GM11168 (cell line): ENCODE results near the gene ERC1.

Experiments used
- in situ Hi-C: fragments of 300-500 bp; cut with MboI; formaldehyde crosslinking; loops from one replicate; pipeline ENCODE4 v1.12.0; 2022; ENCODE audit warnings: low sequenced_read_pairs; ENCODE audit not compliant: unreplicated experiment

ERC1 gene

GRCh38 chr12:1065629-1066028 is 74.6 kb downstream of the ERC1 start:
- in situ Hi-C loops: no loop called here

- in situ Hi-C loops: no loop called here
Observed at GRCh38 chr12:1069846-1070245, 78.8 kb downstream of the ERC1 start.

- in situ Hi-C loops: no loop called here
Observed at GRCh38 chr12:1071182-1071581, 80.2 kb downstream of the ERC1 start.

- in situ Hi-C loops: no loop called here
Observed at GRCh38 chr12:1073652-1074051, 82.6 kb downstream of the ERC1 start.

GRCh38 chr12:1077036-1077803 is 86.2 kb downstream of the ERC1 start:
- in situ Hi-C loops: loop anchor here (25.0 kb wide), 1 partner anchor 265 kb away; no protein-coding TSS in a partner anchor

GRCh38 chr12:1078002-1078401 is 87.0 kb downstream of the ERC1 start:
- in situ Hi-C loops: loop anchor here (25.0 kb wide), 1 partner anchor 266 kb away; no protein-coding TSS in a partner anchor

GRCh38 chr12:1080520-1081223 is 89.6 kb downstream of the ERC1 start:
- in situ Hi-C loops: loop anchor here (25.0 kb wide), 1 partner anchor 268 kb away; no protein-coding TSS in a partner anchor

GRCh38 chr12:1083151-1083888 is 92.3 kb downstream of the ERC1 start:
- in situ Hi-C loops: loop anchor here (25.0 kb wide), 1 partner anchor 271 kb away; no protein-coding TSS in a partner anchor

- in situ Hi-C loops: loop anchor here (25.0 kb wide), 1 partner anchor 272 kb away; no protein-coding TSS in a partner anchor
Observed at GRCh38 chr12:1083889-1084262, 92.9 kb downstream of the ERC1 start.

GRCh38 chr12:1091350-1091749 is 100.3 kb downstream of the ERC1 start:
- in situ Hi-C loops: loop anchor here (25.0 kb wide), 1 partner anchor 279 kb away; no protein-coding TSS in a partner anchor

- in situ Hi-C loops: loop anchor here (25.0 kb wide), 1 partner anchor 281 kb away; no protein-coding TSS in a partner anchor
Observed at GRCh38 chr12:1093166-1093751, 102.2 kb downstream of the ERC1 start.

GRCh38 chr12:1094714-1095113 is 103.7 kb downstream of the ERC1 start:
- in situ Hi-C loops: loop anchor here (25.0 kb wide), 1 partner anchor 282 kb away; no protein-coding TSS in a partner anchor

- in situ Hi-C loops: loop anchor here (25.0 kb wide), 1 partner anchor 287 kb away; no protein-coding TSS in a partner anchor
Observed at GRCh38 chr12:1099158-1099557, 108.1 kb downstream of the ERC1 start.

- in situ Hi-C loops: loop anchor here (5.0 to 25.0 kb wide), 2 partner anchors 102 to 287 kb away; no protein-coding TSS in a partner anchor
Observed at GRCh38 chr12:1099618-1100017, 108.6 kb downstream of the ERC1 start.

- in situ Hi-C loops: loop anchor here (5.0 kb wide), 1 partner anchor 105 kb away; no protein-coding TSS in a partner anchor
Observed at GRCh38 chr12:1102115-1102514, 111.1 kb downstream of the ERC1 start.

- in situ Hi-C loops: loop anchor here (5.0 kb wide), 1 partner anchor 106 kb away; no protein-coding TSS in a partner anchor
Observed at GRCh38 chr12:1102791-1103450, 111.9 kb downstream of the ERC1 start.

GRCh38 chr12:1103632-1104031 is 112.6 kb downstream of the ERC1 start:
- in situ Hi-C loops: loop anchor here (5.0 kb wide), 1 partner anchor 106 kb away; no protein-coding TSS in a partner anchor

- in situ Hi-C loops: loop anchor here (5.0 kb wide), 1 partner anchor 107 kb away; no protein-coding TSS in a partner anchor
Observed at GRCh38 chr12:1104088-1104800, 113.2 kb downstream of the ERC1 start.
